HG02840 (cell line): ENCODE measurements around the gene KCNH4.
"Not testable (repeated sequence)": the region's sequence is repeated elsewhere in the genome, so short reads cannot be mapped to it uniquely, and the experiment has no call there.

Experiments
- ATAC-seq: cut with Tn5 transposase; IDR thresholded peaks from one replicate; pipeline ENCODE4 v1.9.1; 2021; ENCODE audit warnings: mild to moderate bottlenecking, moderate library complexity, moderate number of reproducible peaks; ENCODE audit not compliant: unreplicated experiment, low FRiP score

The KCNH4 gene

GRCh38 chr17:42142371-42142896, 38.5 kb downstream of the KCNH4 start:
- ATAC-seq: no peak

- no peak for ATAC-seq
Observed at GRCh38 chr17:42141382-42141781, 39.6 kb downstream of the KCNH4 start.

- ATAC-seq: not testable (repeated sequence)
Observed at GRCh38 chr17:42140690-42141089, 40.3 kb downstream of the KCNH4 start.

- no peak for ATAC-seq
Observed at GRCh38 chr17:42138749-42139492, 42.0 kb downstream of the KCNH4 start.

GRCh38 chr17:42136654-42137051, 44.3 kb downstream of the KCNH4 start:
- no peak for ATAC-seq

GRCh38 chr17:42135664-42136653, 45.0 kb downstream of the KCNH4 start:
- no peak for ATAC-seq

GRCh38 chr17:42135151-42135550, 45.8 kb downstream of the KCNH4 start:
- no peak for ATAC-seq

GRCh38 chr17:42133461-42134041, 47.4 kb downstream of the KCNH4 start:
- no peak for ATAC-seq

- no peak for ATAC-seq
Observed at GRCh38 chr17:42132941-42133340, 48.0 kb downstream of the KCNH4 start.

- ATAC-seq: no peak
Observed at GRCh38 chr17:42131981-42132432, 48.9 kb downstream of the KCNH4 start.

GRCh38 chr17:42131232-42131631, 49.7 kb downstream of the KCNH4 start:
- no peak for ATAC-seq

GRCh38 chr17:42130310-42130936, 50.5 kb downstream of the KCNH4 start:
- no peak for ATAC-seq

GRCh38 chr17:42129109-42129837, 51.7 kb downstream of the KCNH4 start:
- ATAC-seq: no peak

- no peak for ATAC-seq
Observed at GRCh38 chr17:42127414-42127813, 53.5 kb downstream of the KCNH4 start.

GRCh38 chr17:42126836-42127235, 54.1 kb downstream of the KCNH4 start:
- no peak for ATAC-seq

GRCh38 chr17:42125565-42125964, 55.4 kb downstream of the KCNH4 start:
- ATAC-seq: no peak

- no peak for ATAC-seq
Observed at GRCh38 chr17:42124256-42124655, 56.7 kb downstream of the KCNH4 start.

GRCh38 chr17:42122371-42123303, 58.3 kb downstream of the KCNH4 start, which contains the start of gene HSPB9:
Gene HSPB9, plus strand, starts transcription at chr17:42122804. Its CDS starts 47 bp downstream, at chr17:42122851.
- ATAC-seq: no peak
